HCT116 (cell line): ENCODE results near the gene TCP11L2.

Source experiments
- EZH2 ChIP-seq: fragments of 200-600 bp; sonication (generic); IDR thresholded peaks from 2 replicates; pipeline ENCODE4 v1.6.1; 2017; ENCODE audit warnings: antibody characterized with exemption, mixed run types
- POLR2A ChIP-seq: IDR thresholded peaks from 2 replicates; pipeline ENCODE4 v1.7.0; 2011; ENCODE audit warnings: borderline replicate concordance; ENCODE audit not compliant: insufficient read depth, insufficient read length; ENCODE audit errors: extremely low read depth
- YY1 ChIP-seq: IDR thresholded peaks from 2 replicates; pipeline ENCODE4 v1.6.1; 2011; ENCODE audit warnings: low read length, low read depth, moderate library complexity, mild to moderate bottlenecking; ENCODE audit not compliant: insufficient replicate concordance; ENCODE audit errors: extremely low read depth
- ZFX ChIP-seq: fragments of 450-650 bp; IDR thresholded peaks from 2 replicates; pipeline ENCODE4 v1.6.1; 2017
- TF ChIP-seq, protein P1 (sequence below), 3 experiments: fragments of 200-600 bp in 1 of 3; sonication (generic) in 1 of 3; IDR thresholded peaks in 2 of 3; conservative IDR thresholded peaks in 1 of 3; 2 replicates each; pipeline ENCODE4 v1.5.1; 2012 to 2017; ENCODE audit warnings: low read depth in 2 of 3, low read length in 2 of 3, antibody characterized with exemption in 1 of 3, borderline replicate concordance in 1 of 3, control low read depth in 1 of 3, mild to moderate bottlenecking in 1 of 3, mixed read lengths in 1 of 3, mixed run types in 1 of 3, moderate library complexity in 1 of 3; ENCODE audit not compliant: insufficient read depth in 1 of 3
- TF ChIP-seq, protein P2 (sequence below): IDR thresholded peaks from 2 replicates; pipeline ENCODE4 v1.6.1; 2012

DNA sequence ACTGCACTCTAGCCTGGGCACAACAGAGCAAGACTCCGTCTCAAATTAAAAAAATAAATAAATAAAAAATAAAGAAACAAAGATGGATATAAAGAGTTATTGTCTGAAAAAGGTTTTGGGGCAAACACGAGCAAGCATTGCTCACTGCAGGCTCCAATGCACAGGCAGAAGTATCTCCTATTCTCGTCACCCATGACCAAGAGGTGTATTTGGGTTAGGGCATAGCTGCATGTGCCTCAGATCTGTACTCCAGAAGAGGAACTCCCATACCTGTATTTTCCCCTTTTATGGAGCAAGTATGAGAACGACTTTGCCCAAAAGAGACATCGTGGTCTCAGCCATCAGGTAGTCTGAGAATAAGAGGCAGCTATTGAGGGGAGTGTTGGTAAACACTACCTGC lies 10.2 kb upstream of the TCP11L2 start:
- TF ChIP-seq YY1 (no peak), POLR2A (no peak), ZFX (no peak), EZH2 (no peak)
- TF ChIP-seq, protein P1, sequence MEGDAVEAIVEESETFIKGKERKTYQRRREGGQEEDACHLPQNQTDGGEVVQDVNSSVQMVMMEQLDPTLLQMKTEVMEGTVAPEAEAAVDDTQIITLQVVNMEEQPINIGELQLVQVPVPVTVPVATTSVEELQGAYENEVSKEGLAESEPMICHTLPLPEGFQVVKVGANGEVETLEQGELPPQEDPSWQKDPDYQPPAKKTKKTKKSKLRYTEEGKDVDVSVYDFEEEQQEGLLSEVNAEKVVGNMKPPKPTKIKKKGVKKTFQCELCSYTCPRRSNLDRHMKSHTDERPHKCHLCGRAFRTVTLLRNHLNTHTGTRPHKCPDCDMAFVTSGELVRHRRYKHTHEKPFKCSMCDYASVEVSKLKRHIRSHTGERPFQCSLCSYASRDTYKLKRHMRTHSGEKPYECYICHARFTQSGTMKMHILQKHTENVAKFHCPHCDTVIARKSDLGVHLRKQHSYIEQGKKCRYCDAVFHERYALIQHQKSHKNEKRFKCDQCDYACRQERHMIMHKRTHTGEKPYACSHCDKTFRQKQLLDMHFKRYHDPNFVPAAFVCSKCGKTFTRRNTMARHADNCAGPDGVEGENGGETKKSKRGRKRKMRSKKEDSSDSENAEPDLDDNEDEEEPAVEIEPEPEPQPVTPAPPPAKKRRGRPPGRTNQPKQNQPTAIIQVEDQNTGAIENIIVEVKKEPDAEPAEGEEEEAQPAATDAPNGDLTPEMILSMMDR (IDR thresholded peaks at IDR 0.05 in 2 of 3, conservative IDR thresholded peaks at IDR 0.05 in 1 of 3; ENCODE audit: borderline replicate concordance in 1 of 3, insufficient read depth in 1 of 3, low read depth in 2 of 3, low read length in 2 of 3): no peak
- TF ChIP-seq, protein P2, sequence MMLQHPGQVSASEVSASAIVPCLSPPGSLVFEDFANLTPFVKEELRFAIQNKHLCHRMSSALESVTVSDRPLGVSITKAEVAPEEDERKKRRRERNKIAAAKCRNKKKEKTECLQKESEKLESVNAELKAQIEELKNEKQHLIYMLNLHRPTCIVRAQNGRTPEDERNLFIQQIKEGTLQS: no peak
